H1 (cell line): ENCODE measurements around the gene PAX8. TPM values are rescaled to one million over a fixed set of nuclear protein-coding genes. Genes with fewer than 3 reads are reported as not detected.

Source experiments
- CTCF ChIA-PET: fragments of 300-600 bp; sonication (Branson Sonifier 250); formaldehyde crosslinking; loops from one replicate; lab custom pipeline; 2021; ENCODE audit not compliant: partially characterized antibody; lab: Charles Lee
- POLR2A ChIA-PET: fragments of 300-600 bp; sonication (Branson Sonifier 250); formaldehyde crosslinking; loops from one replicate; lab custom pipeline; 2021; ENCODE audit warnings: inconsistent platforms; ENCODE audit not compliant: partially characterized antibody; lab: Charles Lee
- DNase-seq, 2 experiments: peaks; one replicate each; pipeline versions ENCODE4 v3.0.0 to v3.0.0-alpha.2; 2010 to 2022; ENCODE audit warnings: low spot score in 2 of 2, low read depth in 1 of 2, mixed read lengths in 1 of 2
- FAIRE-seq: peaks from 2 replicates; lab custom pipeline; 2011; peaks lifted over from hg19 to GRCh38; lab: Jason Lieb, UNC
- H2AFZ ChIP-seq: 2 replicates; pipeline ENCODE4 v1.8.1; 2012; ENCODE audit warnings: low read length, inconsistent platforms
- H2AK5ac ChIP-seq: 2 replicates; pipeline ENCODE4 v1.6.1; 2013; ENCODE audit warnings: low read depth, low read length
- H2BK120ac ChIP-seq: replicated peaks from 2 replicates; pipeline ENCODE3; 2013; ENCODE audit warnings: low read depth, low read length, inconsistent platforms
- H2BK12ac ChIP-seq: 2 replicates; pipeline ENCODE4 v1.6.1; 2013; ENCODE audit warnings: low read depth, low read length
- H2BK15ac ChIP-seq: 2 replicates; pipeline ENCODE4 v1.6.1; 2013; ENCODE audit warnings: low read length
- H2BK20ac ChIP-seq: 2 replicates; pipeline ENCODE4 v1.6.1; 2013; ENCODE audit warnings: low read length
- H2BK5ac ChIP-seq: 2 replicates; pipeline ENCODE4 v1.6.1; 2013; ENCODE audit warnings: low read depth, low read length
- H3K14ac ChIP-seq: 2 replicates; pipeline ENCODE4 v1.6.1; 2013; ENCODE audit warnings: inconsistent platforms; ENCODE audit not compliant: insufficient read length
- H3K18ac ChIP-seq: 2 replicates; pipeline ENCODE4 v1.6.1; 2013; ENCODE audit warnings: low read length; ENCODE audit errors: extremely low read depth
- H3K23ac ChIP-seq: 2 replicates; pipeline ENCODE4 v1.6.1; 2013; ENCODE audit warnings: inconsistent platforms; ENCODE audit not compliant: insufficient read length
- H3K23me2 ChIP-seq: 2 replicates; pipeline ENCODE4 v1.6.1; 2013; ENCODE audit warnings: low read depth, low read length
- H3K27ac ChIP-seq: 2 replicates; pipeline ENCODE4 v1.6.1; 2011; ENCODE audit warnings: low read depth, low read length, inconsistent platforms
- H3K27me3 ChIP-seq, 4 experiments: replicated peaks in 1 of 4; 1 replicate in 1 of 4; 2 replicates in 3 of 4; pipeline versions ENCODE4 v1.6.1 to v1.8.1; 2011 to 2013; ENCODE audit warnings: low read length in 3 of 4, mild to moderate bottlenecking in 3 of 4, inconsistent platforms in 2 of 4, mixed read lengths in 2 of 4, moderate library complexity in 1 of 4; ENCODE audit not compliant: control insufficient read depth in 3 of 4, insufficient read depth in 3 of 4; ENCODE audit errors: extremely low read depth in 1 of 4
- H3K36me3 ChIP-seq, 4 experiments: 2 replicates each; pipeline versions ENCODE4 v1.6.1 to v1.8.1; 2011 to 2013; ENCODE audit warnings: mild to moderate bottlenecking in 4 of 4, low read length in 3 of 4, moderate library complexity in 2 of 4, control low read depth in 1 of 4, inconsistent platforms in 1 of 4; ENCODE audit not compliant: insufficient read depth in 4 of 4, control insufficient read depth in 2 of 4
- H3K4ac ChIP-seq: replicated peaks from 2 replicates; pipeline ENCODE3; 2013; ENCODE audit warnings: low read length, low read depth, mixed read lengths, inconsistent platforms; ENCODE audit not compliant: insufficient read length
- H3K4me1 ChIP-seq, 4 experiments: replicated peaks in 1 of 4; 1 replicate in 1 of 4; 2 replicates in 3 of 4; pipeline versions ENCODE4 v1.6.1 to v1.8.1; 2011 to 2013; ENCODE audit warnings: low read length in 3 of 4, inconsistent platforms in 2 of 4, mixed read lengths in 1 of 4; ENCODE audit not compliant: insufficient read depth in 4 of 4, control insufficient read depth in 3 of 4
- H3K4me2 ChIP-seq, 2 experiments: 2 replicates each; pipeline versions ENCODE4 v1.6.1 to v1.8.1; 2011 to 2013; ENCODE audit warnings: low read depth in 2 of 2, low read length in 2 of 2, control low read depth in 1 of 2, inconsistent platforms in 1 of 2, mild to moderate bottlenecking in 1 of 2; ENCODE audit not compliant: insufficient read depth in 1 of 2
- H3K4me3 ChIP-seq, 4 experiments: fragments of 200-600, 300-600 bp in 1 of 4; sonication (generic), shearing (Covaris generic), sonication (Bioruptor Twin) in 1 of 4; 2 replicates each; pipeline versions ENCODE4 v1.5.1 to v1.8.1; 2011 to 2016; ENCODE audit warnings: low read length in 4 of 4, low read depth in 3 of 4, control low read depth in 2 of 4, inconsistent platforms in 2 of 4, mild to moderate bottlenecking in 2 of 4, mixed read lengths in 1 of 4, moderate library complexity in 1 of 4; ENCODE audit not compliant: insufficient read depth in 2 of 4; ENCODE audit errors: extremely low read depth in 1 of 4
- H3K56ac ChIP-seq: replicated peaks from 2 replicates; pipeline ENCODE3; 2013; ENCODE audit warnings: low read depth, mild to moderate bottlenecking, mixed read lengths, low read length, inconsistent platforms; ENCODE audit not compliant: insufficient read length
- H3K79me1 ChIP-seq: 2 replicates; pipeline ENCODE4 v1.6.1; 2013; ENCODE audit warnings: low read depth, low read length, control low read depth
- H3K79me2 ChIP-seq, 2 experiments: 2 replicates each; pipeline versions ENCODE4 v1.6.1 to v1.8.1; 2012 to 2013; ENCODE audit warnings: low read length in 2 of 2, mild to moderate bottlenecking in 2 of 2, inconsistent platforms in 1 of 2; ENCODE audit not compliant: insufficient read depth in 2 of 2, control insufficient read depth in 1 of 2
- H3K9ac ChIP-seq, 4 experiments: replicated peaks in 1 of 4; 1 replicate in 1 of 4; 2 replicates in 3 of 4; pipeline versions ENCODE4 v1.6.1 to v1.8.1; 2011 to 2013; ENCODE audit warnings: low read depth in 3 of 4, low read length in 3 of 4, control low read depth in 2 of 4, mild to moderate bottlenecking in 2 of 4, moderate library complexity in 2 of 4, inconsistent platforms in 1 of 4; ENCODE audit errors: extremely low read depth in 1 of 4
- H3K9me3 ChIP-seq, 2 experiments: 2 replicates each; pipeline versions ENCODE4 v1.6.1 to v1.8.1; 2012 to 2013; ENCODE audit warnings: mild to moderate bottlenecking in 2 of 2, moderate library complexity in 2 of 2, control low read depth in 1 of 2, inconsistent platforms in 1 of 2, low read depth in 1 of 2, low read length in 1 of 2, mixed read lengths in 1 of 2; ENCODE audit not compliant: insufficient read depth in 2 of 2
- H4K20me1 ChIP-seq, 2 experiments: replicated peaks in 1 of 2; 2 replicates each; pipeline versions ENCODE3 to v1.8.1; 2011 to 2013; ENCODE audit warnings: inconsistent platforms in 2 of 2, low read length in 2 of 2, mild to moderate bottlenecking in 1 of 2; ENCODE audit not compliant: insufficient read depth in 2 of 2, control insufficient read depth in 1 of 2
- H4K5ac ChIP-seq: 2 replicates; pipeline ENCODE4 v1.6.1; 2013; ENCODE audit warnings: low read length, low read depth, mixed read lengths, inconsistent platforms; ENCODE audit not compliant: insufficient read length
- H4K8ac ChIP-seq: 2 replicates; pipeline ENCODE4 v1.8.0; 2013; ENCODE audit warnings: mild to moderate bottlenecking, moderate library complexity, low read length, inconsistent platforms; ENCODE audit not compliant: insufficient read depth; ENCODE audit errors: extremely low read depth
- H4K91ac ChIP-seq: replicated peaks from 2 replicates; pipeline ENCODE3; 2013; ENCODE audit warnings: low read length, mixed read lengths, inconsistent platforms; ENCODE audit not compliant: insufficient read length
- SIX5 ChIP-seq: IDR thresholded peaks from 2 replicates; pipeline ENCODE4 v1.6.1; 2011; ENCODE audit warnings: mild to moderate bottlenecking, low read depth, low read length
- WGBS, 2 experiments: shearing (Covaris generic) in 1 of 2; methylation state at CpG; one replicate each; pipeline versions ENCODE4 v1.1.6 to v1.1.7; 2013 to 2015; ENCODE audit warnings: low lambda C conversion rate in 2 of 2, mixed read lengths in 2 of 2, inconsistent platforms in 1 of 2, low coverage in 1 of 2, missing lambda C conversion rate in 1 of 2; ENCODE audit not compliant: insufficient replicate concordance in 2 of 2, insufficient coverage in 1 of 2, insufficient read length in 1 of 2; ENCODE audit errors: extremely low coverage in 1 of 2, missing lambda C conversion rate in 1 of 2; 5-methylcytosine and 5-hydroxymethylcytosine counted together
- polyA plus RNA-seq, 7 experiments: library from polyadenylated mRNA; depleted of rRNA in 3 of 7; stranded (reverse) in 5 of 7; unstranded in 2 of 7; fragments of >200 nt in 5 of 7; fragments of 200-250 nt in 2 of 7; gene quantifications; 1 replicate in 5 of 7; 2 replicates in 1 of 7; 4 replicates in 1 of 7; pipeline versions ENCODE4 v1.2.1 to v1.2.3, GENCODE V29; 2011 to 2013; ENCODE audit warnings: missing spikeins in 2 of 7, mixed read lengths in 2 of 7
- total RNA-seq: library from RNA; stranded (reverse); fragmentation: NEBNext Ultra II Directional; extraction: Animal tissue kit (Norgen Biotek cat#: 25700); gene quantifications from 2 replicates; pipeline ENCODE4 v1.2.1, GENCODE V29; 2021

The PAX8 gene
- total and polyA plus RNA-seq, 2 of the 8 experiments (the other 6 are each of a cell fraction or from before 2014, with no cell fraction given) = 0.02 TPM; not detected in 1

DNA sequence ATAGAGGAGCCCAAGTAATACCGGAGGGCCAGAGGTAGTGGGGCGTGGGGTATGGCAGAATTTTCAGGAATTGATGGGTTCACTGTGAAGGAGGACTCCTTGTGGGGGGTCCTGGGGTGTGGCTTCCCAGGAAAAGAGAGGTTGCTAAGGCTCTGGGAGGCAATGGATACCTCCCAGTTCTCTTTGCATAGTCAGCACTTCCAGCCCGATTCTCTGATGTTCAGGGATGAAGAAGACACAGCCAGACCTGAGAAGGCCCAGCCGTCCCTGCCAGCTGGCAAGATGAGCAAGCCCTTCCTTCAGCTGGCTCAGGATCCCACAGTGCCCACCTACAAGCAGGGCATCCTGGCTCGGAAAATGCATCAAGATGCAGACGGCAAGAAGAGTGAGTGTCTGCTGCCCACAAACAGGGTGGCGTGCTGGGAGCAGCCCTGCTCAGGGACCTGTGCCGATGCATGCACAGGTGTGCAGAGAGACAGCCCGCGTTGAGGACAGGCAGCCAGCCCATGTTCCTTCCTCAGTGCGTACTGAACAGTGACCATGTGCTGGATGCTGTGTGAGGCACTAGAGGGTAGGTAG lies 82.7 kb downstream of the PAX8 start:
- no peak overlapping the region for H2BK120ac ChIP-seq
- TF ChIP-seq SIX5 = no peak

More for the DNA sequence above, 82.7 kb downstream of the PAX8 start:
- no peak overlapping the region for H4K91ac ChIP-seq
- ChIA-PET POLR2A (no interaction called here), CTCF (interaction anchor here (0.6 to 16.5 kb wide), 8 partner anchors 6 to 115 kb away, joined by 3 to 253 read pairs (median 4); no protein-coding TSS in a partner anchor)
- H2BK5ac ChIP-seq = no peak overlapping the region
- no peaks in the 10 kb centered on the region for H4K20me1 ChIP-seq
- 83% methylated on average over 11 of the region's 11 CpGs; no CpG with 5 or more reads in 1 of the 2 experiments for WGBS, 2 experiments
- H3K18ac ChIP-seq = no peak overlapping the region
- H3K27ac ChIP-seq = no peak overlapping the region
- H3K36me3 ChIP-seq = no peaks in the 10 kb centered on the region
- no peak for DNase-seq
- no peak overlapping the region for H3K4me2 ChIP-seq
- no peak for FAIRE-seq
- no peak overlapping the region for H2BK15ac ChIP-seq
- peaks cover 2% of the 10 kb centered on the region; the same call in 1 of the 2 replicates for H3K23me2 ChIP-seq
- H4K8ac ChIP-seq = no peak overlapping the region
- no peak overlapping the region for H3K4ac ChIP-seq
- no peak overlapping the region for H3K23ac ChIP-seq
- H3K9ac ChIP-seq = no peak overlapping the region
- no peaks in the 10 kb centered on the region for H3K9me3 ChIP-seq
- no peaks in the 10 kb centered on the region for H3K79me1 ChIP-seq
- H2BK12ac ChIP-seq = no peak overlapping the region
- H3K79me2 ChIP-seq = no peaks in the 10 kb centered on the region
- H2BK20ac ChIP-seq = no peak overlapping the region
- no peak overlapping the region for H3K56ac ChIP-seq
- no peak overlapping the region for H2AFZ ChIP-seq
- no peak overlapping the region for H3K14ac ChIP-seq
- no peaks in the 10 kb centered on the region; a peak in 2 of 7 replicates for H3K4me1 ChIP-seq
- H3K27me3 ChIP-seq = peaks cover 0 to 2% (median 0%) of the 10 kb centered on the region in 4 experiments; a peak in 1 of 7 replicates
- no peak overlapping the region for H3K4me3 ChIP-seq
- H2AK5ac ChIP-seq = no peak overlapping the region
- H4K5ac ChIP-seq = no peak overlapping the region
